GM18858 (cell line): ENCODE measurements around the gene LDHAL6B.

ENCODE experiments used
- ATAC-seq: cut with Tn5 transposase; IDR thresholded peaks from one replicate; pipeline ENCODE4 v1.9.1; 2021; ENCODE audit not compliant: unreplicated experiment

The LDHAL6B gene

GRCh38 chr15:59216911-59217310 lies 10.3 kb downstream of the LDHAL6B start:
- ATAC-seq, result no peak

GRCh38 chr15:59217876-59218498 lies 11.3 kb downstream of the LDHAL6B start:
- ATAC-seq, result no peak

- ATAC-seq, result no peak
These were observed 12.1 kb downstream of the LDHAL6B start for GRCh38 chr15:59218710-59219109.

GRCh38 chr15:59221511-59222505 lies 15.2 kb downstream of the LDHAL6B start:
- ATAC-seq, result no peak

- ATAC-seq, result no peak
These were observed 16.4 kb downstream of the LDHAL6B start for GRCh38 chr15:59222906-59223550.

GRCh38 chr15:59223736-59224135 lies 17.1 kb downstream of the LDHAL6B start:
- ATAC-seq, result no peak

- no peak for ATAC-seq
These were observed 17.8 kb downstream of the LDHAL6B start for GRCh38 chr15:59224474-59224873.

GRCh38 chr15:59227021-59227420 lies 20.4 kb downstream of the LDHAL6B start:
- no peak for ATAC-seq

- ATAC-seq, result no peak
These were observed 22.4 kb downstream of the LDHAL6B start for GRCh38 chr15:59229015-59229414.

- ATAC-seq, result no peak
These were observed 22.8 kb downstream of the LDHAL6B start for GRCh38 chr15:59229453-59229852.

GRCh38 chr15:59230531-59231055 lies 23.9 kb downstream of the LDHAL6B start:
- ATAC-seq, result no peak

GRCh38 chr15:59232476-59232875 lies 25.8 kb downstream of the LDHAL6B start:
- ATAC-seq, result no peak

- ATAC-seq, result no peak
These were observed 29.8 kb downstream of the LDHAL6B start for GRCh38 chr15:59236394-59236793.

GRCh38 chr15:59237119-59237855 lies 30.6 kb downstream of the LDHAL6B start:
- peak; percentile 49 for ATAC-seq

GRCh38 chr15:59237924-59238331 lies 31.3 kb downstream of the LDHAL6B start:
- no peak for ATAC-seq

GRCh38 chr15:59240036-59240435 lies 33.4 kb downstream of the LDHAL6B start:
- ATAC-seq, result no peak

- no peak for ATAC-seq
These were observed 36.0 kb downstream of the LDHAL6B start for GRCh38 chr15:59242649-59243048.

GRCh38 chr15:59243622-59244021 lies 37.0 kb downstream of the LDHAL6B start:
- no peak for ATAC-seq

GRCh38 chr15:59244337-59244736 lies 37.7 kb downstream of the LDHAL6B start:
- peak; percentile 82 for ATAC-seq

- ATAC-seq, result no peak
These were observed 38.9 kb downstream of the LDHAL6B start for GRCh38 chr15:59245559-59245958.

- no peak for ATAC-seq
These were observed 40.7 kb downstream of the LDHAL6B start for GRCh38 chr15:59247364-59247763.
